GM18870 (cell line): ENCODE data around the gene GSS.

Experiments
- ATAC-seq: cut with Tn5 transposase; IDR thresholded peaks from one replicate; pipeline ENCODE4 v1.9.1; 2021; ENCODE audit warnings: moderate library complexity; ENCODE audit not compliant: unreplicated experiment

The GSS gene

DNA sequence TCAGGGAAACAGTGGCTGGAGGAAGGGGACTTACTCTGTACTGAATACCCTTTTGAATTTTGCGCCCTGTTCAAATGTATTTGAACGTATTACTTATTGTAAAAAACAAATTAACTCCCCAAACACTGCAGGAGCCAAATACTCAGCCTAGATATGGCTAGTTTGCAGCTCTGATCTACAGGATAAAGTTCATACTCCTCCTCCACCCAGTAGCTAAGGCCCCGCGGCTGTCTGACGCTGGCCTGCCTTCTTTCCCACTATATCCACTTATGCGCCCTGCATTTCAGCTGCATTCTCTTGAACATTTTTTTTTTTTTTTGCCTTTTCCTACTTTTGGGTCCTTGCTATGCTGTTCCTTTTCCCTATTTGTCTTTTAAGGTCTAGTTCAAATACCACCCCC, 6.5 kb downstream of the GSS start:
- no peak for ATAC-seq

DNA sequence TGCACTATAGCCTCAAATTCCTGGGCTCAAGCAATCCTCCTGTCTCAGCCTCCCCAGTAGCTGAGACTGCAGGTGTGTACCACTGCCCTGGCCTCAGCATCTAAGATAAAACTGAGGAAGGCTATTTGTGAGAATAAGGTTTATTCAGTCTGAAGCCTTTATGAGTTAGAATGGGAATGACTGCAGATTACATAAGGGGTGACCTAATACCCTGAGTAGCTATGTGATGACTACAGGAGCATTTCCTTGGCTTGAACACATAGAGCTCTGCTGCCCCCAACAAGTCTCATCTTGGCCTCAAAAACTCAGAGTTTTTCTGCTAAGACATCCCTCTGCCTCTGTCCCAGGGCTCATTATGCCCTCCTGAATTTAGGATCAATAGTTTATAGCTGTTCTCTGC, 7.6 kb downstream of the GSS start:
- ATAC-seq, result no peak

- no peak for ATAC-seq
Observed at GRCh38 chr20:34947336-34947735, 8.3 kb downstream of the GSS start.

DNA sequence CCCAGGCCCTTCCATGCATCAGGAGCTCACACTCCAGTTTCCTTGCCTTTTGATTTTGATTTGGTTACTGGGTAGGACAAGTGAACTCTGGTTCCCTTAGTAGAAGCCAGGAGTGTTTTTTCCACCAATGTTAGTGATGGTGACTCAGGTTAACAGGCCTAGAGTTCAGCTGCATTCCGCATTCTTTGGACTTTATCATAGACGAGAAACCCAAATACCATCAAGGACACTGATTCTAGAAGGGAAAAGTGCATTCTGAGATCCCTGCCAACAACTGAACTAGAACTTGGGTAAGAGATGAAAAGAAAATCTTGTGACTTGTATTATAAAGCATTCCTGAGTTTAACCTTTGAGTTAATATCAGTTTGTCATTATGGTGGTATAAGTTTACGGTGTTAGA, 8.9 kb downstream of the GSS start:
- ATAC-seq, result no peak

DNA sequence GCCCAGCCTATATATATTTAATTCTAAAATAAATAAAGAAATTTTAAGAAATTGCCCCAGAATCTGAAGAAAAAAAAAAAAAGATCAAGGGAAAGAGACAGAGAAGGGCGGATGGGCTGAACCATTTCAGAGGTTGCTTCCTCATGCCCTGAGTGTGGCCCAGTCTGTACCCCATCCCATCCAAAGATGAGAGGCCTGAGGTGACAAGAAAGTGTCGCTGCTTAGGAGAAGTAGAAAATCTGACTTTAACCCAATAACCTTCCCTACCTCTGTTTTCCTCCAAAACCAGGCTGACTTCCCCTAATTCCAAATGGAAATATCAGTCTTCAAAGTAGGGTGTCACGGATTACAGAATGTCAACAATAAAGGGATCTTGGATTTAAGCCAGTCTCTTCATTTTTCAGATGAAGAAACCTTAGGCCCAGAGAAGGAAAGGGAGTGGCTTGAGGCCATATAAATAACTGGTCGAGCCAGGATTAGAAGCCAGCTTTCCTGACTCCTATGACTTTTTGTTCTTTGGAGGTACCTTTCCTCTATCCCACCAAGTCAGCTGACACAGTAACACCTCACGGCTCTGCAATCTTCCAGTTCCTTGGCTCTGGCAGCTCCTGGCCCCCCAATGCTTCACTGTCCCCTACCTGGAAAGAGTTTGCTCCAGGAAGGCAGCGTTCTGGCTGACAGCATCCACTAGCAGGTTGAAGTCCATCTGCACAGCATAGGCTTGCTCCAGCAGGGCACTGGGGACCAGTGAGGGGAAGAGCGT, 10.1 kb downstream of the GSS start:
- ATAC-seq, result no peak

GRCh38 chr20:34943808-34944567, 11.6 kb downstream of the GSS start:
- no peak for ATAC-seq

GRCh38 chr20:34942301-34942700, 13.3 kb downstream of the GSS start:
- ATAC-seq, result no peak

DNA sequence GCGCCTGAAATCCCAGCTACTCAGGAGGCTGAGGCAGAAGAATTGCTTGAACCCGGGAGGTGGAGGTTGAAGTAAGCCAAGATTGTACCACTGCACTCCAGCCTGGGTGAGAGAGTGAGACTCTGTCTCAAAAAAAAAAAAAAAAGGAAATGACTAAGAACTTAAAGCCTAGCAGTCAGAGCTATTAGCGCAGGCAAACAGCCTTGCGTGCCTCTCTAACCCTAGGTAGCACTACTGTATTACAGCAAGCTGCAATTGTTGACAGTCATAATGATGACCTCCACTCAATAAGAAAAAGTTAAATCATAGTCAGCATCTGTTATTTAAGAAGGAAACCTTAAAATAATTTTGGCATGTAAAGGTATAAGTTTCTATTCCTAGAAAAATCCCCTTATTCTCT, 14.4 kb downstream of the GSS start:
- no peak for ATAC-seq

GRCh38 chr20:34940081-34940481, 15.5 kb downstream of the GSS start:
- ATAC-seq, result no peak

GRCh38 chr20:34938466-34939163, 17.0 kb downstream of the GSS start:
- no peak for ATAC-seq

GRCh38 chr20:34931771-34932170, 23.8 kb downstream of the GSS start:
- no peak for ATAC-seq

GRCh38 chr20:34928411-34928810, 27.2 kb downstream of the GSS start:
- ATAC-seq, result no peak

- ATAC-seq, result no peak
Observed at GRCh38 chr20:34927736-34928135, 27.9 kb downstream of the GSS start.

DNA sequence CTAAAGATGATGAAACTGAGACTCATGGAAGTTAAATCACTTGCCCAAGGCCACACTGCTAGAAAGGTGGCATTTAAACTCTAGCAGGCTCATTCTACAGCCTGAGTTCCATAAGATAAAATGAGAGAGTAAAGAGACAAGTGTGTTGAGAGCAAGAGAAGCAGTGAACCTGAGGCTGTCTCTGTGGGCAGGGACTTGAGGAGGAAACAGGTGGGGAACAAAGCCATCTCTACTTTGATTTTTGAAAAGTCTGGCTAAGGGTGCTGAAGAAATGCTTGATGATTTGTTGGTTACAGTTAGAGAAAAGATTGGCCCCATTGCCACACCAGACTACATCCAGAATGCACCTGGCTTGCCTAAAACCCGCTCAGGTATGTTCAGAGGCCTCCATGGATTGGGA, 29.0 kb downstream of the GSS start:
- ATAC-seq, result no peak

GRCh38 chr20:34925981-34926380, 29.6 kb downstream of the GSS start:
- no peak for ATAC-seq

- no peak for ATAC-seq
Observed at GRCh38 chr20:34925341-34925740, 30.3 kb downstream of the GSS start.

DNA sequence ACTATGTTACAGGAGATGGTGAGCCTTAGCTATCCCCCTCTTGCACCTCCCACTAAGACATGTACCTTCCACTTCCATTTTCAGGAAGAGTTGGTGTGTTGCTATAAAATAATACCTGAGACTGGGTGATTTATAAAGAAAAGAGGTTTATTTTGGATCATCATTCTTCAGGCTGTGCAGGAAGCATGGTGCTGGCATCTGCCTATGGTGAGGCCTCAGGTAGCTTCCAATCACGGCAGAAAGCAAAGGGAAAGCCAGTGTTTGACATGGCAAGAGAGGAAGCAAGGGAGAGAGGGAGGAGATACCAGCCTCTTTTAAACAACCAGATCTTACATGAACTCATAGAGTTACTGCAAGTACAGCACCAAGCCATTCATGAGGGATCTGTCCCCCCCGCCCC, 32.2 kb downstream of the GSS start:
- no peak for ATAC-seq

DNA sequence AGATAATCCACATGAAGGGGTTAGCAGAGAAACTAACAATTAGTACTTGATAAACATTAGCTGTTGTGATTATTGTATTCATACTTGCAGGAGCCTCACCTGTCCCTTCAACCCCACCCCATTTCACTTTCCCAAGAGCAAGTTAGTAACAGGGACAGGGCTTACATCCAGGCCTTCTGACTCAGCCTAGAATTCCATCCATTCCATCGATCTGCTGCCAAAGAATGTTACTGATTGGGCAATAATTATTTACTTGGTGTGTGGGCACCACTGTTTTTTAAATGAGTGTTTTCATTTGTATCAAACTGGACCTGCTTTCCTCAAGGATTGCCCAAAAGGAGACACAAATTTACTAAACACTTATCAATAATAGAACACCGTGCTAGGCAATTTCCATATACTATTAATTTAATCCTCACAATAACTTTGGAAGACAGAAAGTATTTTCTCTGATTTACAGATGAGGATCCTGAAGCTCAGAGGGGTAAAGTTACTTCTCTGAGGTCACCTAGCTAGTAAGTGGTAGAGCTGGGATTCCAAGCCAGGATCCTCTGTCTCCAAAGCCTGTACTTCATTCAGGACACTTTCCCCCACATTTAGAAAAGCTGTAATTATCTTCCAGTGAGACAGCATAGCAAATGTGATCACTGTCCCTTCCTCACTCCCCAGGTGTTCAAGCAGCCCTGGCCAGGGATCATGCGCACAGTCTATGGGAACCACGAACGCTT, 32.8 kb downstream of the GSS start:
- ATAC-seq, result no peak

DNA sequence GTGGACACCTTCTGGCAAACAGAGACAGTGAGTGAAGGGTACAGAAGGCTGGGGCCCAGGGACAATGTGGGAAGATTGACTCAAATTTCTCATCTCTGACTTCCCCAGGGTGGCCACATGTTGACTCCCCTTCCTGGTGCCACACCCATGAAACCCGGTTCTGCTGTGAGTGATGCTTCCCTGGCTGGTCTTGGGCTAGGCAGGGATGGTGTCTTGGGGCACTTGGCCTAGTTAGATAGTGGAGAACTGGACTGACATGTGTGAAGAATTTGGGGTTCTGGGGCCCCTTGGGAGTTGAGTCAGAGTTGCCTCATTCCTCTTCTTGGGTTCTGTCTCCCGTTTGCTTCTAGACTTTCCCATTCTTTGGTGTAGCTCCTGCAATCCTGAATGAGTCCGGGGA, 34.2 kb downstream of the GSS start:
- no peak for ATAC-seq

GRCh38 chr20:34920055-34920454, 35.6 kb downstream of the GSS start:
- no peak for ATAC-seq

GRCh38 chr20:34916774-34917354, 38.7 kb downstream of the GSS start:
- no peak for ATAC-seq
